NCI-H2029 treated with DMSO at 0.1 percent for 48 hours (cell line): ENCODE measurements around the gene KSR2.
"Not testable (repeated sequence)": the region's sequence is repeated elsewhere in the genome, so short reads cannot be mapped to it uniquely, and the experiment has no call there.

Experiments
- DNase-seq: peaks from one replicate; lab custom pipeline; 2025; lab: John Stamatoyannopoulos, UW

The KSR2 gene

DNA sequence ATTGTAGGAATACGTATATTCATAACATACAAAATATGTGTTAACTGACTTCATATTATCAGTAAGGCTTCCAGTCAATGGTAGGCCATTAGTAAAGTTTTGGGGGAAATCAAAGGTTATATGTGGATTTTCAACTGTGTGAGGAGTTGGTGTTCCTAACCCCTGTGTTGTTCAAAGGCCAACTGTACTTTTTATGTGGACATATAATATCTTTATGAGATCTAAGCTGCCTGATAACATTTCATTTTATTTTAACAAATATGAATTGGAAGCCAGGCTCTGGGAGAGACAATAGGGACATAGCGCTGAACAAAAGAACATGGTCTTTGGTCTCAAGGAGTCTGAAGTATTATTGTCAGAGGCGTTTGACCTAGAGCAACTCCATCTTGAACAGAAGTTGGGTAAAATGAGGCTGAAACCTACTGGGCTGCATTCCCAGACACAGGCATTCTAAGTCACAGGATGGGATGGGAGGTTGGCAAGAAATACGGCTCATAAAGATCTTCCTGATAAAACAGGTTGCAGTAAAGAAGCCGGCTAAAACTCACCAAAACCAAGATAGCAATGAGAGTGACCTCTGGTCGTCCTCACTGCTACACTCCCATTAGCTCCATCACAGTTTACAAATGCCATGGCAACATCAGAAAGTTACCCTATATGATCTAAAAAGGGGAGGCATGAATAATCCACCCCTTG lies 147.2 kb downstream of the KSR2 start:
- DNase-seq = no peak

DNA sequence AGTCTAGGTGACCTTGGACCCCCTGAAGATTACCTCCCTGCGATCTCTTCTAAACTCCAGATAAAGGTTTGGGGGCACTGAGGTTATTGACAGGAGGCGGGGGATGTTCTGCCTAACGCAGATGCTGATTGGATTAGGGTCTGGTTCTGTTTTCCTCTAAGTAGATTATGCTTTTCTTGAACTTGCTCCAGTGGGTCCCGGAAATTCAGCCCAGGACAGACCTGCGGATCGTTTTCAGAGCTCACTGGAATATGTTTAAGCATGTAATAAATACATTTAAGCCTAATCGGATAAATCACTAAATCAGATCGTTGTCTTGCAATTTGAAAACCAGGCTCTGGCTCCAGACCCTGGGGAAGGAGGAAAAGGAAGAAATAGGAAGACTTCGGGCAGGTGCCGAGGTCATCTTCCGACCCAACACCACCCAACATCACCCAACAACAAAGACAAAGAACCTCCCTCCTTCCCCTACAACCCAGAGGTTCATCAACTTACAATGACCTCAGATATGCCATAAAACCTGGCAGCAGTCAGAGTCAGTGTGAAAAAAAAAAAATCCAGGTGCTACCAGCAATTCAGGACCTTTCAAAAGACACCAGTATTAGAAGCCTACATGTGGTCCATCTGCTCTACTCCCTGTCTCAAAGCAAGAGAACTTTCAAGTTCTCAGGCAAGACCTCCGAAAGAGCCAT lies 148.4 kb downstream of the KSR2 start:
- no peak for DNase-seq

DNA sequence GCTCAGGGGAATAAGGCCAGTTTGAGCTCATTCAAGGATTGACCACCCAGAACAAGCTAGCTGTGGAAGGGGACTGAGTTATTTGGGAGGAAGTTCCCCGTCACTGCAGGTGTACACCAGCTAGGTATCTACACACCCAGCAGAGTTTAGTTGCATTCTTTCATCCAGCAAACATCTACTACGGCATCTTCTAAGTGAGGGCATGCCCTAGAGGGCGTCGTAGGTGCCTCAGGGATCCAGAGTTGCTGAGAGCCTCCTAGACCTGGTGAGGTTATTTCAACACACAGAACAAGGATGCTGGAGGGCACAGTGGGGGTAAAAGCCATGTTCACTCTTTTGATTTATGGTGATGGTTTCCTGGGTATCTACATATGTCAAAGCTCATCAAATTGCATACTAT lies 149.6 kb downstream of the KSR2 start:
- DNase-seq = no peak

DNA sequence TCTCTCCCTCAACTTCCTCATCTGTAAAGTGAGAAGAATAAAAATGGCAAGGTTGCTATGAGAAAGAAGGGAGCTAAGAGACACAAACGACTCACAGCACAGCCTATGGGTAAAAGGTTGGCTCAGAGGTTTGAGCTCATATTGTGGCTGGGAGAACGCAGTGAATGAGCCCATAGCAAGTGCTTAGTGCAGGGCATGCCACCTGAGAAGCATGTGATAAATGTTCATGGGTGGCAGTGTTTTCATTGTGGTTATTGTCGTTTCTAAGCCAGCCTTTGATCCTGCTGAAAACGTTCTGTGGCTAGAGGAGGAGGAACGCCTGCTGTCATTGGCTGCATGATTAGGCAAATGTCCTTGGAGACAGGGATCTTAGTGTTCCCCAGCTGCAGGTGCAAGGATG lies 150.4 kb downstream of the KSR2 start:
- DNase-seq = no peak

DNA sequence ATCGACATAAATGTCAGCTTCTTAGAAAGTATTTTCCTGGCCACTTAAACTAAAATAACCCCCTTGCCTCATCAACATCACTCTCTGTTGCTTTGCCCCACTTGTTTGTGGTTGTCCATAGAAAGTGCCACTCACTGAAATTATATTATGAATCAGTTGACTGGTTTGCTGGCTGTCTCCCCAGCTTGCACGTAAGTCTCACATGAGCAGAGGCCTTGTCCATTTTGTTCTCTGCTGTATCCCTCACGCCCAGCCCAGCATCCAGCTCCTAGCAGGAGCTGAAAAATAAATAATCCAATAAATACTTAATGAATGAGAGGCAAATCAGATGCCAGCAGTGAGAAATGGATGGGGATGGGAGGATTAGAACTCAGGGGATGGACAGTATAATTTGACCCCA lies 159.3 kb downstream of the KSR2 start:
- no peak for DNase-seq

DNA sequence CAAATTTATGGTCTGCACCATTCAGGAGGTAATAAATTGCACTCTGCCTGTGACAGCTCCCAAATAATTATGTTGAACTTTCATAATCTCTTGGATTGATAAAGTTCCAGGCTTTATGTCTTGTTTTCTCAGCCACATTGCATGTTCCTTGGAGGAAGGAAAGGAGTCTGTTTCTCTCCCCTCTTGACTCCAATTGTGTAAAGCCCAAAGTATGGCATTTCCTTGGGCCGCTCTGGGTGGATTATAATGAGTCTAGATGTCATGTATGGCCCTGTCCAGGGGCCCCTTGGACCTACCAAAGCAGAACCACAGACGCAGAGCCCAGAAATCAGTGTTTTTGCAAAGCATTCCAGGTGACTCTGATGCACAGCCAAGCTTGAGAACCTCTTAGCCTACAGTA lies 160.8 kb downstream of the KSR2 start:
- no peak for DNase-seq

DNA sequence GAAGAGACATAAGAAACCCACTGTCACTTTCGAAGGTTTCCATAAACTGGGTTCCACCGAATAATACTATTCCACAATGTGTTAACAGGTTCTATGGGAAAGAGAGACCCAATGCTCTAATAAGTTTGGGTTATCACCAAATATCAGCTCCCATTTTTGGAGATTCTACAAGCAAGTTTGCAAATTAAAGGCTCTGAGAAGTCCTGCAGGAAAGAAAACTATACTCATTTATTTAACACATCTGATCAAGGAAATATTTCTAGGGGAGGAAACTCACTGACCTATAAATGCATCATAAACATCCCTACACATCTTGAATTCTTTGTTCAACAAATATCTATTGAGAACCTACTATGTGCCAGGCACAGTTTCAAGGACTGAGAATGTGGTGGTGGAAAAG lies 161.4 kb downstream of the KSR2 start:
- no peak for DNase-seq

DNA sequence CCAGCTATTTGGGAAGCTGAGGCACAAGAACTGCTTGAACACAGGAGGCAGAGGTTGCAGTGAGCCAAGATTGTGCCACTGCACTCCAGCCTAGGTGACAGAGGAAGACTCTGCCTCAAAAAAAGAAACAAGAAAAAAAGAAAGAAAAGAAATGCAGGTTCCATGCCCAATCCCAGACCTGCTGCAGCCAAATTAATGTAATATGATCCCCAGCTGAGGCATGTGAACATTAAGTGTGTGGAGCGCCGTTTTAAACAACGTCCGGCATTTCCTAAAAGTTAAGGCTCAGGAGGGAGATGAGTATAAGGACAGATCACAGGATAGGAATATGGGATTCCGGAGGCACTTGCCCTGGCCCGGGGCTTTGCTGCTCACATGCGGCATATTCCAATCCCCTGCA lies 162.9 kb downstream of the KSR2 start:
- no peak for DNase-seq

DNA sequence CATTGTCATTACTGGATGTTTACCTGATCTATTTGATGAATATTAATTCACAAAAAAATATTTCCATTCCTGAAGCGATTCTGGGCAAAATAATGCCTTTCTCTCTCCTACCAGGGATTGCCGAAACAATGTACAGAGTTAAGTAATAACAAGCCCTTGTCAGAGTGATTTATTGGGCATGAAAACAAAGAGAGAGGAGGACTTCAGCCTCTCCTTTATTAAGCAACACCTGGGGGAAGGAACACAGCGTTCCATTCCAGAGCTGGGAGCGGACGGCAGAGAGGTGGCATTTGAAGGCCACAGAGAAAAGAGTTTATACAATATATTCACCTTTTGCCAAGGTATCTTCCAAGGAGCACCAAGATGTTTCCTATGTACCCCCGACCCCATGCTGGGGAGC lies 165.8 kb downstream of the KSR2 start:
- no peak for DNase-seq

DNA sequence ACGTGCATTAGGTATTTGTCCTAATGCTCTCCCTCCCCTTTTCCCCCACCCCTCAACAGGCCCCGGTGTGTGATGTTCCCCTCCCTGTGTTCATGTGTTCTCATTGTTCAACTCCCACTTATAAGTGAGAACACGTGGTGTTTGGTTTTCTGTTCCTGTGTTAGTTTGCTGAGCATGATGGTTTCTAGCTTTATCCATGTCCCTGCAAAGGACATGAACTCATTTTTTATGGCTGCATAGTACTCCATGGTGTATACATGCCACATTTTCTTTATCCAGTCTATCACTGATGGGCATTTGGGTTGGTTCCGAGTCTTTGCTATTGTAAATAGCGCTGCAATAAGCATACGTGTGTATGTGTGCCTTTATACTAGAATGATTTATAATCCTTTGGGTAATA lies 168.1 kb downstream of the KSR2 start:
- DNase-seq = not testable (repeated sequence)

DNA sequence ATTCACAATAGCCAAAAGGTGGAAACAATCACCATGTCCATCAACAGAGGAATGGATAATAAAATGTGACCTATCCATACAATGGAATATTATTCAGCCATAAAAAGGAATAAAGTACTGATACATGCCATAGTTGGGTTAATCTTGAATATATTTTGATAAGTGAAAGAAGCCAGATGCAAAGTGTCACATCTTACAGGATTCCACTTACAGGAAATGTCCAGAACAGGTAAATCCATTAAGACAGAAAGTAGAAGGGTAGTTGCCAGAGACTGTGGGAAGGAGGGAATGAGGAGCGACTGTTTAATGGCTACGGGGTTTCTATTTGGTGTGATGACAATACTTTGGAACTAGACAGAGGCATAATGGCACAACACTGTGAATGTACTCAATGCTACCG lies 171.6 kb downstream of the KSR2 start:
- DNase-seq = no peak

DNA sequence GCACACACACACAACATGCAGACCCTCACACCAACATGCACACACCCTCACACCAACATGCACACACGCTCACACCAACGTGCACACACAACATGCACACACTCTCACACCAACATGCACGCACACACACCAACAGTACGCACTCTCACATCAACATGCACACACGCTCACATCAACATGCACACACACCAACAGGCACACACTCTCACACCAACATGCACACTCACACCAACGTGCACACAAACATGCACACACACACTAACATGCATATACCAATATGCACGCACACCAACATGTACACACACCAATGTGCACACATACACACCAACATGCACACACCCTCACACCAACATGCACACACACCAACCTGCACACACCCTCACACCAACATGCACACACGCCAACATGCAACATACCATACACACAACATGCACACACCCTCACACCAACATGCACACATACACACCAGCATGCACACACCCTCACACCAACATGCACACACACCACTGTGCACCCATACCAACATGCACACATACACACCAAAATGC lies 175.8 kb downstream of the KSR2 start:
- DNase-seq = no peak

DNA sequence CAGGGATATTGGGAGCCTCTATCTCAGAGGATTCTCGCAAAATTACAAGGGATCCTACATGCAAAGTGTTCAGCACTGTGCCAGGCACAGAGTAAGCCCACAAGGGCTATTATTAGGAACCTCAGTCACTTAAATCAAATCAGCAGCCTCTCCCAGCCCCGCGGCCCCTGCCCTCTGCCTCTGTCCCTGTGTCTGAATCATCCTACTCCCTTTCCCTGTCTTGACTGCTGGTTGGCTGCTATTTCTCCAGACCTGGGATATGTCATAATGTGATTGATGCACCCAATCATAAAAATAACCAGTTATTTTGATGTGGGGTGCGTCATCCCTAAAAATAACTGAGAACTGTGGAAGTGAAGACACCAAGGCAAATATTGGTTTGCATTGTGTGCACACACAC lies 176.3 kb downstream of the KSR2 start:
- DNase-seq = no peak

DNA sequence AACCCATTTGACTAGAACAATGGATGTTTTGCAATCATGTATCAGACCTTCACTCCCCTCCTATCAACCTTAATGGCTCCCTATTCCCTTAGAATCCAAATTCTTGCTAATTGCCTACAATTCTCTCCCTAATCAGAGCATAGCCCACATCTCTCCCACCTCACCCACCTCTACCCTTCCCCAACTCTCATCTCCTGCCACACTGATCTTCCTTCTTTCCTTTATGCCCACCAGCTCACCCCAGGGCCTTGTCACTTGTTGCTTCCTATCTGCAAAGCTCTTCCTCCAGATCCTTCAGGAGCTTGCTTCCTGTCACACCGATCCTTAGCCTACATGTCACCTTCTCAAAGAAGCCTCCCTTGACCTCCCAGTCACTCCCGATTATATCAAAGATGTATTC lies 177.8 kb downstream of the KSR2 start:
- DNase-seq = no peak

DNA sequence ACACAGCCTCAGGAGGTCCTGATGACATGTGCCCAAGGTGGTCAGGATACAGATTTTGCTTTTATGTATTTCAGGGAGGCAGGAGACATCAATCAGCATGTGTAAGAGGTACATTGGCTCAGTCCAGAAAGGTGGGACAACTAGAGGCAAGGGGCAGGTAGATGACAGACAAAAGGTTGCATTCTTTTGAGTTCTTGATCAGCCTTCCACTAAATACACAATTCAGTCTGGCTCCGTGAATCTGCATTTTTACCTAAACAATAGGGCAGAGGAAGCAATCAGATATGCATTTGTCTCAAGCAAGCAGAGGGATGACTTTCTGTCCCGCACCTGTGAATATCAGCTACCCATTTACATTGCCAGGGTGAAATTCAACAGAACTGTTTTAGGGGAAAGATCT lies 178.6 kb downstream of the KSR2 start:
- DNase-seq = no peak

DNA sequence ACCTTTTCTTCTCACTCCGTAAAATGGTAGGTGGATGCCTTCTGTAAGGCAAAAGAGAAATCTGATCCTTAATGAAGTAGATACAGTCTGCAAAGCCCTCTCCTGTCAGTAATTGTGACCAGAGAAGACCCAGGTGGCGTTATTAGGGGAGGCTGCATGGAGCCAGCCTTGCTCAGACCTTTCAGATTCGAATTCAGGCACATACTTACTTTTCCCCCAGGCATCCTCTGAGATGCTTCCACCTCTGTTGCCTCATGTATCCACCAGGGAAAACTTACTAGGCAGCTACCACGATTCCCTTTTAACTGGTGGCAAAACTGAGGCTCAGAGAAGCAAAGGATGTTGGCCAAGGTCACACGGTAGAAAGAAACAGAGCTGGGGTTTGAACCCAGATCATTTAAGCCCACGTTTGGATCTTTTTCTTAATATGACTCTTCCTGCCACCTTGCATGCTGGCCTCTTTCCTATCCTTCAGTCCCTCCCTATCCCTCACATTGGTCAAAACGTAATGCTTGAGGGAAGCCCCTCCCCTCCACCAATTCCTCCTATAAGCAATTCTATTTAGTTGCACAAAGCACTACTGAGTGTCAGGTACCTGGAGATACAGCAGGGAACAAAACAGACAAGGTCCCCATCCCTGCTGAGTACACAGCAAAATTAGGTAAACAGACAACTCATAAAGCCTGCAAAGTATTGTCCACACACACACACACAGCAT lies 179.4 kb downstream of the KSR2 start:
- no peak for DNase-seq

DNA sequence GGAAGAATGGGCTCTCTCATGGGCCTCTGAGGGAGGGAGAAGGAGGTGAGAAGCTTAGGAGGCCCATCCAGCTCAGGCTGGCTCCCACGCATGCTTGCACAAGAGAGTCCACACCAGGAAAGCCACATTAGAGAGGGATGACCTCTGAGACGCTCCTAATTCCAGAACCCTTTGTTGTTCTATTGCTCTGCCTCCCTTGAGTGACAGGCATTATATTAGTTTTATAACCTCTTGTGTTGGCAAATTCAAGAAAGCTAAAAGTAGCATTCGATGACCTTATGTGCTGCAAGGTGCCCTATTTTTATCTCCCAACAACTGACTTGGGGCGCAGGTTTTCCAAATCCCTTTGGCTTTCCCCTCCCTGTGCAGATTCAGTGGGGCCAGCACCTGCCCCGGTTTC lies 190.1 kb downstream of the KSR2 start:
- DNase-seq = no peak

DNA sequence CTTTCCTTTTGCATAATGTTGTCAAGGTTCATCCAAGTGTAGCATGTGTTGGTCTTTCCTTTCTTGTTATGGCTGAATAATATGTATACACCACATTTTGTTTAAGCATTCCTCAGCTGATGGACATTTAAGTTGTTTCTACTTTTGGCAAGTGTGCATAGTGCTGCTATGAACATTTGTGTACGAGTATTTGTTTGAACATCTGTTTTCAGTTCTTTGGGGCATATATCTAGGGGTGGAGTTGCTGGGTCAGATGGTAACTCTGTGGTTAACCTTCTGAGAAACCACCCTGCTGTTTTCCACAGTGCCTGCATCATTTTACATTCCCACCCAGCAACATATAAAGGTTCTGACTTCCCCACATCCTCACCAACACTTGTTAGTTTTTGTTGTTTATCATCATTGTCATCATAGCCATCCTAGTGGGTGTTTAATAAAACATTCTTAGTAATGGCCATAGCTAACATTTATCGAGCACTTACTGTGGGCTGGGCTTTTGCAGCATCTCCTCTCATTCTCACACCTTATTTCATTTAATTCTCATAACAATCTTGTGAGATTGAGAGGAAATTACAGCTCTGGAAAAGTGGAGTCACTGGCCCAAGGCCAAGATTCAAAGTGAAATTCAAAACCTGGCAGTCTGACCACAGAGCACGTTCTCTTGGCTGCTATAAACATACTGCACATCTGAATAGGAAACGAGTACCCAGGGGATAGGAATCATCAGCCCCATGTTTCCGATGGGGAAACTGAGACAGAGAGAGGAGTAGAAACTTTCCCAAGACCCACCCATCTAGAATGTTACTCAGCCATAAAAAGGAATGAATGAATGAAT lies 193.6 kb downstream of the KSR2 start:
- DNase-seq = peak; percentile 40

DNA sequence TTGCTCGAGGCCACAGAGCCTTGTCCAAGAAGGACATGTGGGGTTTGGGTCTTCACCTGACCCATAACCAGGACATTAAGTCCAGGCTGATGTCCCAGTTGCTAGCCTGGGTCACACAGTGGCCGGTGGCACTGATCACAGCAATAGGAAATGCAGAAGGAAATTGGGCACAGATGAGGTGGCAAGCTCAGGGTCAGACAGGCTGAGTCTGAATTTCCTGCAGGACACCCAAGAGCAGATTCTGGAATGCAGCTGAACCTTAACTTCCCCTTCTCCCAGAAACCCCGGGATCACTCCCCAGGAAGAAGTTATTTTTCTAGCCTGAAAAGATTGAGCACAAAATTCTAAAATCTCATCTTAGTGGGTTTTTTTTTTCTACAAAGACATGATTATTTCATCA lies 199.9 kb downstream of the KSR2 start:
- no peak for DNase-seq

DNA sequence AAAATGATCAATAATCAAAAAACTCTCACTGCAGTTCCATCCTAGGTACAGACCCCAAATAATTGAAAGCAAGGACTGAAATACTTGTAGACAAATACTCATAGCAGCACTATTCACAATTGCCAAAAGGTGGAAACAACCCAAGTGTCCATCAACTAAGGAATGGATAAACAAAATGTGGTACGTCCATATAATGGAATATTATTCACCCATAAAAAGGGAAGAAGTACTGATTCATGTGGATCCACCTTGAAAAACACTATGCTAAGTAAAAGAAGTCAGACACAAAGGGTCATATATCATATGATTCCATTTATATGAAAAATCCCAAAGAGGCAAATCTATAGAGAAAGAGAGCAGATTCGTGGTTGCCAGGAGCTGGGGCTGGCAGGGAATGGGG lies 202.8 kb downstream of the KSR2 start:
- DNase-seq = no peak

DNA sequence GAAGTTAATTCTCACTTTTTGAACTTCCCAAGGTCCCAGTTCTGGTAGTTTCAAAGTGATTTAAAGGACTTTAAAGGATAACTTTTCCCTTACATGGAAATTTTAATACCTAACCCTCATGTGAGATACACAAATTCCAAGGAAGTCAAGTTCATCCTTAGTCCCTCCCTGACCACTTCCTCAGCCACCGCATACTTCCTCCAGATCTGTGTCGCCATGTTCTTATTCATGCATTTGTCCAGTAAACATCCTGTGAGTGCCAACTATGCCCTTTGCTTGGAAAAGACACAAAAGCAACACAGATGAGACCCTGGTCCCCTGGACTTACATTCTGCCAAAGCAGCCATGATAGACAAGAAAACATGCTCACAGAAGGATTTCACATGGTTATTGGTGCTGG lies 206.6 kb downstream of the KSR2 start:
- DNase-seq = no peak

DNA sequence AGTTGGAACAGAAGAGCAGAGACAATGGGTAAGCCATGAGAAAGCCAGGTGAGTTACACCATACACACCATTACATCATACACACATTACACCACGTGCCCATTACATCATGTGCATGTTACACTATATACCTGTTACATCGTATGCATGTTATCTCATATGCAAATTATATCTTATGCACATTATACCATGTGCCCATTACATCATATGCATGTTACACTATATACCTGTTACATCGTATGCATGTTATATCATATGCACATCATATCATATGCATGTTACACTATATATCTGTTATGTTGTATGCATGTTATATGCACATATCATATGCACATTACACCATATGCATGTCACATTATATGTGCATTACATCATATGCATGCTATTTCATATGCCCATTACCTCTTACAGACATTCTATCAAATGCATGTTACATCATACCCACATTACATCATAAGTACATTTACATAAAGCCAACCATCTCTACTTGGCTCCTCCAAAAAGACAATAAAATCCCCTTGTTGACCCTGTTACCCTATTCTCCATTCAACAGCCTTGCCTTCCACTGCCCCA lies 207.2 kb downstream of the KSR2 start:
- no peak for DNase-seq
